ENCODE measurements around the gene ADAMTSL4. TPM values are rescaled to one million over a fixed set of nuclear protein-coding genes. Genes with fewer than 3 reads are reported as not detected.

ADAMTSL4 gene
- total RNA-seq, 1 experiment from 2014 or later = 9.5 TPM

GRCh38 chr1:150516616-150517015, 32.6 kb upstream of the ADAMTSL4 start:
- in situ Hi-C loops (cut with HindIII; ENCODE audit: low pct_unique_long_range_greater_than_20kb, low sequenced_read_pairs) = no loop called here
- ATAC-seq = no peak
- no peak for DNase-seq (ENCODE audit: low read depth, low spot score)

GRCh38 chr1:150521196-150521968, 27.8 kb upstream of the ADAMTSL4 start:
- no TSS peak for BruUV-seq (replicated peaks)
- Histone ChIP-seq H3K36me3 (ENCODE audit: control insufficient read depth, insufficient read depth, low read length) (no peaks in the 10 kb centered on the region), H3K27me3 (ENCODE audit: control insufficient read depth, insufficient read depth, low read length) (no peaks in the 10 kb centered on the region), H3K9me3 (ENCODE audit: control insufficient read depth, insufficient read depth, low read depth, low read length) (no peaks in the 10 kb centered on the region), H3K4me3 (ENCODE audit: low read depth in 2 of 2, low read length in 2 of 2) (no peak overlapping the region), H3K4me1 (ENCODE audit: control insufficient read depth, insufficient read depth, low read length) (no peaks in the 10 kb centered on the region), H3K27ac (ENCODE audit: low read length) (no peak overlapping the region)
- in situ Hi-C loops (cut with HindIII; ENCODE audit: low pct_unique_long_range_greater_than_20kb, low sequenced_read_pairs) (no loop called here), intact Hi-C loops (cut with micrococcal nuclease; ENCODE audit: unreplicated experiment) (no loop called here)
- POLR2A ChIA-PET = no interaction called here
- DNase-seq (ENCODE audit: low read depth, low spot score) (no peak), ATAC-seq (no peak)
- CTCF ChIA-PET = no interaction called here
- TF ChIP-seq, protein P1, sequence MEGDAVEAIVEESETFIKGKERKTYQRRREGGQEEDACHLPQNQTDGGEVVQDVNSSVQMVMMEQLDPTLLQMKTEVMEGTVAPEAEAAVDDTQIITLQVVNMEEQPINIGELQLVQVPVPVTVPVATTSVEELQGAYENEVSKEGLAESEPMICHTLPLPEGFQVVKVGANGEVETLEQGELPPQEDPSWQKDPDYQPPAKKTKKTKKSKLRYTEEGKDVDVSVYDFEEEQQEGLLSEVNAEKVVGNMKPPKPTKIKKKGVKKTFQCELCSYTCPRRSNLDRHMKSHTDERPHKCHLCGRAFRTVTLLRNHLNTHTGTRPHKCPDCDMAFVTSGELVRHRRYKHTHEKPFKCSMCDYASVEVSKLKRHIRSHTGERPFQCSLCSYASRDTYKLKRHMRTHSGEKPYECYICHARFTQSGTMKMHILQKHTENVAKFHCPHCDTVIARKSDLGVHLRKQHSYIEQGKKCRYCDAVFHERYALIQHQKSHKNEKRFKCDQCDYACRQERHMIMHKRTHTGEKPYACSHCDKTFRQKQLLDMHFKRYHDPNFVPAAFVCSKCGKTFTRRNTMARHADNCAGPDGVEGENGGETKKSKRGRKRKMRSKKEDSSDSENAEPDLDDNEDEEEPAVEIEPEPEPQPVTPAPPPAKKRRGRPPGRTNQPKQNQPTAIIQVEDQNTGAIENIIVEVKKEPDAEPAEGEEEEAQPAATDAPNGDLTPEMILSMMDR (IDR thresholded peaks at IDR 0.05) = no peak
- TF ChIP-seq REST (IDR thresholded peaks at IDR 0.05; ENCODE audit: insufficient read depth in 1 of 2, low read depth in 2 of 2, low read length in 1 of 2) = no peak
- no peak for TF ChIP-seq TCF7L2 (IDR thresholded peaks at IDR 0.05; ENCODE audit: low read depth, low read length)
- TF ChIP-seq POLR2AphosphoS5 (IDR thresholded peaks at IDR 0.05; ENCODE audit: low read depth, low read length) = no peak
- TF ChIP-seq SIN3A (IDR thresholded peaks at IDR 0.05; ENCODE audit: borderline replicate concordance, insufficient read depth, low read depth, low read length) = no peak

More at GRCh38 chr1:150516616-150517015, 32.6 kb upstream of the ADAMTSL4 start:
- H3K9me3 ChIP-seq (ENCODE audit: control insufficient read depth, insufficient read depth, low read depth, low read length) = no peaks in the 10 kb centered on the region
- no peak overlapping the region; the same call in 1 of the 2 replicates for H3K27ac ChIP-seq (ENCODE audit: low read length)
- H3K4me1 ChIP-seq (ENCODE audit: control insufficient read depth, insufficient read depth, low read length) = no peaks in the 10 kb centered on the region
- H3K36me3 ChIP-seq (ENCODE audit: control insufficient read depth, insufficient read depth, low read length) = no peaks in the 10 kb centered on the region
- intact Hi-C loops (cut with micrococcal nuclease; ENCODE audit: unreplicated experiment) = no loop called here
- ChIA-PET POLR2A (no interaction called here), CTCF (interaction anchor here (1.3 kb wide), 1 partner anchor 11 kb away, joined by 4 read pairs; no protein-coding TSS in a partner anchor)
- TF ChIP-seq, protein P1 (IDR thresholded peaks at IDR 0.05) = no peak
- no peak for TF ChIP-seq TCF7L2 (IDR thresholded peaks at IDR 0.05; ENCODE audit: low read depth, low read length)
- no peak for TF ChIP-seq SIN3A (IDR thresholded peaks at IDR 0.05; ENCODE audit: borderline replicate concordance, insufficient read depth, low read depth, low read length)
- TF ChIP-seq POLR2AphosphoS5 (IDR thresholded peaks at IDR 0.05; ENCODE audit: low read depth, low read length) = no peak
- no peaks in the 10 kb centered on the region for H3K27me3 ChIP-seq (ENCODE audit: control insufficient read depth, insufficient read depth, low read length)
- peak overlapping the region; percentile 66 to 74 for H3K4me3 ChIP-seq (ENCODE audit: low read depth in 2 of 2, low read length in 2 of 2)
- TSS peak; percentile 73 for BruUV-seq (replicated peaks)

All from Panc1 (cell line).